Right ventricle myocardium inferior (tissue), 1 donor: ENCODE results near the gene GREM2. TPM values are rescaled to one million over a fixed set of nuclear protein-coding genes. Genes with fewer than 3 reads are reported as not detected.

Experiments used
- ATAC-seq: fragments of 200-7000 bp; cut with Tn5 transposase; one replicate; pipeline ENCODE4 v1.9.1; 2020; ENCODE audit warnings: mild to moderate bottlenecking, moderate library complexity
- DNase-seq: peaks from one replicate; pipeline ENCODE4 v3.0.0; 2021; ENCODE audit errors: missing footprints
- intact Hi-C: fragments of 100-400 bp; cut with DNase I; formaldehyde crosslinking; loops from one replicate; pipeline ENCODE4 v1.11.0; 2022
- total RNA-seq: library from RNA; stranded (reverse); fragmentation: NEBNext Ultra II Directional; extraction: Animal tissue kit (Norgen Biotek cat#: 25700); gene quantifications from one replicate; pipeline ENCODE4 v1.2.1, GENCODE V29; 2021
- donor health status: DM: no; HTN: yes; CAD: no; lungs with severe emphysema.

Gene GREM2
- total RNA-seq, 1 donor from 2014 or later = not detected

GRCh38 chr1:240484804-240485443, 127.0 kb downstream of the GREM2 start:
- intact Hi-C loops = no loop called here
- ATAC-seq (no peak), DNase-seq (no peak)

DNA sequence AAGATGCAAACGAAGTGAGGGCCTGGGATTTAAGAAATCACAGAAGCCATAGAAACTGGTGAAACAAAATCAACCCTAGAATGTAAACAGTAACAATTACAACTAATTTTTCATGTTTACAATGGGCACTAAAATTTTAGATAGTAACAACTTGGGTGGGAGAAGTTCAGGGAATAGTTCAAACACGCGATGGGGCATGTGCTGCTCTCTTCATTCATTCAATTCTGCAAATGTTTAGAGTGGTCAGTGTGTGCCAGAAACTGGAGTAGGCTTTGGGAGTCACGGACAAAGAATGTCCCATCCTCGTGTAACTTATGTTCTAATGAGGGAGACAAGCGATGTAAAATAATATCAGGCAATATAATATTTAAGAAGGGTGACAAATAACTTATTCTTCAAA, 133.4 kb downstream of the GREM2 start:
- intact Hi-C loops = no loop called here
- DNase-seq (no peak), ATAC-seq (no peak)

DNA sequence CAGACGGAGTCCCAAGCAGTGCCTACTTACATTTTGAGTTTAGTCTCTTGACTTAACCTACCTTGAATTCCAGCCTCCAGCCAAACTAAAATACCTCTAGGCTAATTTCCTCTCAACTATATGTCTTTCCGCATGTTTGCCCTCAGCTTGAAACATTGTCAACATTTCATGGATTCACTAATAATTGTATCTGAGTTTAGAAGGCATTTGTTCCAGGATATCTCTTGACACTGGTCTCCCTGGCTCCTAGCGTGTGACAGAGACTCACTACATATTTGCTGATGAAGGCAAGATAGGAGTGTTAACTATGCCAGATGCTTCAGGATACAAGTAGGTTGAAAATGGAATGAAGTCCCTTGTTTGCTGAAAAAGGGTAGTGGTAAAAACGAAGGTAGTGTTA, 136.1 kb downstream of the GREM2 start:
- no peak for ATAC-seq
- DNase-seq = no peak

DNA sequence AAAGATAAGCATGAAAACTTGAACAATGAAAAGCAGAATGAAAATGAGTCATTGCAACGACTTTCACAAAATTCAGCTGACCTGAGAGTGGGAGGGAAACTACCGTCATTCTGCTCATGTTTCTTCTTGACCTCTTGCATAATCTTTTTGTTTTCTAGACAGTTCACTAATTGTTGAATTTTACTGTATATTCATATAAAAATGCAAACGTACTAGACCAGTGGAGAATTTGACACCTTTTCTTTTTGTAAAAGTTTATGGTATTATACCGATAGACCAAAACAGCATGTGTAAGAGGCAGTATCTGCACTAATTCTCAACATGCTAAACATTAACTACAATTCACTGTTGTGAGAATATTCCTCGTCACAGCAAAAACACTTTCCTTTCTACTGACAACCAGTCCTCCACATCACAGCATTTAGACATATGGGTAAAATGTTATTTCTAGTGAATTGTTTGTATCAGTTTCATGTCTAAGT, 137.8 kb downstream of the GREM2 start:
- intact Hi-C loops = no loop called here
- DNase-seq (no peak), ATAC-seq (no peak)

More for the DNA sequence above, 136.1 kb downstream of the GREM2 start:
- intact Hi-C loops = no loop called here

GRCh38 chr1:240468656-240469055, 143.3 kb downstream of the GREM2 start:
- no peak for DNase-seq
- no peak for ATAC-seq
- intact Hi-C loops = no loop called here

- intact Hi-C loops = no loop called here
- DNase-seq (no peak), ATAC-seq (no peak)
Measured at GRCh38 chr1:240467895-240468294, 144.1 kb downstream of the GREM2 start.

DNA sequence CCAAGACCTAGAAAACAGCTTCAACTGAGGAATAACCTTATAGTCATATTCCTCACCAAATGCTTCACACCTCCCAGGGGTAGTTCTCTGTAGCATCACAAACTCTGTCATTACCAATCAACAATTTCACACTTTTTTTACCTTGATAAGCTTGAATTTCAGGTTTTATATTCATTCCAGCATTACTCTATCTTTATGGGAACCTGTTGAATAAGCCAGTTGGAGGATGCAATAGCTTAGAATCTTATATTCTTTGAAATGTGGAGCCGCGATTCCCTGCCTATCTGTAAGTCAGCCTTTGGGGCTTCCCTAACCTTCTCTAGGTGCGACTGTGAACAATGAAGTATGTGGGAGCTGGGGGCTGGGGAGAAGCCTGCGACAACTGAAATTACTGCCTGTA, 145.4 kb downstream of the GREM2 start:
- DNase-seq = no peak
- intact Hi-C loops = no loop called here
- no peak for ATAC-seq

- intact Hi-C loops = no loop called here
- DNase-seq (no peak), ATAC-seq (no peak)
Measured at GRCh38 chr1:240465531-240465940, 146.4 kb downstream of the GREM2 start.

DNA sequence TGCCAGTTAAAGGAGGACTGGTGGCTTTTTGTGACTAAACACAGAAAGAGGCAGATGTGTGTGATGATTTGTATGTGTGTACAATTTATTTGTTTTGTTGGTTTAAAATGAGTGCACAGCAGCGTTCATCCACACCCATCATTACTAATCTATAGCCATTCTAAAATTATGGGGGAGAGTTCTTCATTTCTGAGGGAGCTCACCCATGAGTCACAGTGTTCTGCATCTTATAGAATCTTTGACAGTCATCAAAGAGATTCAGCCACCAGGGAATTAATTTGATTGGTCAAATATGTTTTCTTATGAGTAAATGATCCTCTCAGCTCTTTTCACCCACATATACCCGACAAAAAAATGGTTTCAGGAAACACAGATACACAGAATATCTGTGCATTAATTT, 147.9 kb downstream of the GREM2 start:
- DNase-seq (no peak), ATAC-seq (no peak)
- intact Hi-C loops = no loop called here

DNA sequence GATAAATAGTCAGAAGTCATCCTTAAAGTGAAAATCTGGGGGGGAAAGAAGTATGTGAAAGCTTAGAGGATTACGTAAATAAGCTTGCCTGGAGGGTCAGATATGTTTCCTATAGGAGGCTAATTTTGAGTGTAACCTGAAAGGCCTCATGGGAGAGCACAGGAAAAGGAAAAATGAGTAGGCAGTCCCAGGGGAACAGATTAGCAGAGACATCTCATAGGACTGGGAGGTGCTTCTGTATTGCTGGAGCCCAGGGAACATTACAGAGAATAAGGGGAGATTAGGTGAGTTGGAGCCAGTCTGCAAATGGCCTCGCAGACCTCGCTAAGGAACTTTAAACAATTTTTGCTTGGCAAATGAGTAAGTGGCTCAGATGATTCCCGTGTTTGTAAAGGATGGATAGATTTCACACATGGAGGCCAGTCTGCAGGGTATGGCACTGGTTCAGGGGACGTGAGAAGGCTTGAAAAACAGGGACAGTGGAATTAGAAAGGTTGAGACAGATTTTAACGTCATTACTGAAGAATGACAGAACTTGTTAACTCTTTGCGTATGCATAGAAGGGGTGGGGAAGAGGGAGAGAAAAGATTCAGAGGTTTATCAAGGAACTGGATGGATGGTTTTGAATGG, 149.1 kb downstream of the GREM2 start:
- ATAC-seq = no peak
- no peak for DNase-seq
- intact Hi-C loops = no loop called here

DNA sequence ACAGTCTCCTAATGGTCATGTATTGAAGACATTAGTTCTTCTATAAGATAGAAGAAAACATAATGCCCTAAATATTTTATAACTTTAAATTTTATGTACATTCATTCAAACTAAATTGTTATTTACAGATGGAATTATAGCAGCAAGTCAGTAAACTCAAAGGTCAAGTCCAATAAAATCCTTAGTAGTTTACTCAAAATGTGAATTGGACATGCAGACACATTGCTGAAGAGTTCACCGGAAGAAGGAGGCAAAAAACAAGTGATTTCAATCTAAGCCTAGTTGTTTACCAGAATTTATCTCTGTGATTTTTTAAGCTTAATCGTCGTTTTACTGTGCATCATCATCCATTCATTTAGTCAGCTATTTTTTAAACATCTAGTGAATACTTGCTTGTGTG, 149.7 kb downstream of the GREM2 start:
- DNase-seq = no peak
- ATAC-seq = no peak
- intact Hi-C loops = no loop called here

GRCh38 chr1:240457203-240457602, 154.8 kb downstream of the GREM2 start:
- DNase-seq = no peak
- intact Hi-C loops = no loop called here
- ATAC-seq = no peak

DNA sequence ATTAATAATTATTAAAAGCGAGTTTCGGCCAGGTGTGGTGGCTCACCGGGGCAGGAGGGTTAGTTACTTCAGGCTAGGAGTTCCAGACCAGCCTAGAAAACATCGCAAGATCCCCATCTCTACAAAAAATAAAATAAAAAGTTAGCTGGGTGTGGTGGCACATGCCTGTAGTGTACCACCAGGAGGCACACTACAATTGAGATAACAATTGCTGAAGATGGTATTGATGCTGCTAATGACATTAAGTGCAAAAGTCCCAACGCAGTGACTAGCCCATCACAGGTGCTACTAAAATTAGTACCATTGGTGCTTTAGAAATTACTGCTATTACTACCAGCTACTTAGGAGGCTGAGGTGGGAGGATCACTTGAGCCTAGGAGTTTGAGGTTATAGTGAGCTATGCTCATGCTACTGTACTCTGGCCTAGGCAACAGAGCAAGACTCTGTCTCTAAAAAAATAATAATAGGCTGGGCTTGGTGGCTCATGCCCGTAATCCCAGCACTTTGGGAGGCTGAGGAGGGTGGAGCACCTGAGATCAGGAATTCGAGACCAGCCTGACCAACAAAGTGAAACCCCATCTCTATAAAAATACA, 156.6 kb downstream of the GREM2 start:
- no peak for ATAC-seq
- DNase-seq = no peak
- intact Hi-C loops = no loop called here

DNA sequence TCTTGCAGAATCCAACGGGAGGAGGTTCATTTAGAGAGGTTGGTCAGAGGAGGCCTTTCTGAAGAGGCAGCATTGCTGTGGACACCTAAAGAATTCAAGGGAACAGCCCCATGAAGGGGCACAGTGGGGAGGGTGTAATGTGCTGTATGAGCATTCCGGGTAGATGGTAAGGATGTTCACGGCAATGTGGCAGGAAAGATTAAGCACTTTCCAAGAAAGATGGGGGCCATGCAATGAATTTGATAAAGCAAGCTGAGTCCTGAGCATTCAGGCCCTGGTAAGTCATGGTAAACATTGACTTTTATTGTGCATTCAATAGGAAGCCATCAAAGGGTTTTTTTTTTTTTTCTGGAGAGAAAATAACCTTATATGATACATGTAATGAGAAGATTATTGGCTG, 166.6 kb downstream of the GREM2 start:
- DNase-seq = no peak

GRCh38 chr1:240441669-240442068, 170.3 kb downstream of the GREM2 start:
- intact Hi-C loops = no loop called here
- ATAC-seq = no peak

More for the DNA sequence above, 166.6 kb downstream of the GREM2 start:
- intact Hi-C loops = no loop called here
- ATAC-seq = no peak

More at GRCh38 chr1:240441669-240442068, 170.3 kb downstream of the GREM2 start:
- no peak for DNase-seq
